Mucosa of gallbladder (tissue), 1 donor: ENCODE data around the gene HAUS2. TPM values are rescaled to one million over a fixed set of nuclear protein-coding genes. Genes with fewer than 3 reads are reported as not detected.

ENCODE experiments used
- DNase-seq: peaks from one replicate; pipeline ENCODE4 v3.0.0-alpha.2; 2020; ENCODE audit warnings: low spot score
- total RNA-seq: library from RNA; stranded (reverse); gene quantifications from one replicate; pipeline ENCODE4 v1.2.1, GENCODE V29; 2021
- donor health status: DM: no; HTN: no; CAD: no.

HAUS2 gene
- total RNA-seq, 1 donor from 2014 or later, result 12.5 TPM

GRCh38 chr15:42608110-42608531, 59.5 kb downstream of the HAUS2 start:
- DNase-seq, result no peak

GRCh38 chr15:42608752-42609488, 60.3 kb downstream of the HAUS2 start:
- DNase-seq, result no peak

GRCh38 chr15:42611532-42611931, 62.9 kb downstream of the HAUS2 start:
- DNase-seq, result no peak

DNA sequence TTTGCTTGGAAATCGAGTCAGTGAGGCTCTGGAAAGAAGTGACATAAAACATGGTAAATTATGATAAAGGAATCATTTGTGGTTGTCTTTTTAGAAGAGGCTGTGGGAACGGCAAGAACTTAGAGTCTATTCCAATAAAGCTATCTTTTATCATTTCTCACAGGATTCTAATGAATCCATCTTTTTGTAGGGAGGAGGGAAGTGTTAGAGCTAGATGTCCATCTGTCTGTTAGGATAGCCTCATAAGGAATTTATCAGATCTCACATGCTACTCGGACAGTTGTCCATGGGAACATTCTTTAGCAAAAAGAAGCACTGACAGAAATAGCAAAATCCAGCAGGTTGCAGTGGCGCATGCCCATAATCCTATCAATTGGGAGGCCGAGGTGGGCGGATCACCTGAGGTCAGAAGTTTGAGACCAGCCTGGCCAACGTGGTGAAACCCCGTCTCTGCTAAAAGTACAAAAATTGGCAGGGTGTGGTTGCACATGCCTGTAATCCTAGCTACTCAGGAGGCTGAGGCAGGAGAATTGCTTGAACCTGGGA, 63.8 kb downstream of the HAUS2 start:
- no peak for DNase-seq

GRCh38 chr15:42616107-42616506, 67.5 kb downstream of the HAUS2 start:
- DNase-seq, result no peak

Other genes with a start within 250 kb of the HAUS2 start
- gene CAPN3, start 189.3 kb upstream of the HAUS2 start, total RNA-seq, result 8.1 TPM
- gene ZNF106, start 57.7 kb upstream of the HAUS2 start, total RNA-seq, result 66.1 TPM
- 60.2 TPM for gene SNAP23, start 53.2 kb upstream of the HAUS2 start, total RNA-seq
- gene LRRC57, start within 50 bp of the HAUS2 start, total RNA-seq, result 22.5 TPM
- gene STARD9, start 26.8 kb downstream of the HAUS2 start, total RNA-seq, result 9.8 TPM
- 23.9 TPM for gene CDAN1, start 188.3 kb downstream of the HAUS2 start, total RNA-seq